HG02763 (cell line): ENCODE results near the gene TMEM182.

ENCODE experiments used
- ATAC-seq: cut with Tn5 transposase; IDR thresholded peaks from one replicate; pipeline ENCODE4 v1.9.1; 2021; ENCODE audit warnings: mild to moderate bottlenecking, moderate library complexity; ENCODE audit not compliant: unreplicated experiment

TMEM182 gene

GRCh38 chr2:102798181-102798580 is 36.4 kb downstream of the TMEM182 start:
- ATAC-seq: no peak

DNA sequence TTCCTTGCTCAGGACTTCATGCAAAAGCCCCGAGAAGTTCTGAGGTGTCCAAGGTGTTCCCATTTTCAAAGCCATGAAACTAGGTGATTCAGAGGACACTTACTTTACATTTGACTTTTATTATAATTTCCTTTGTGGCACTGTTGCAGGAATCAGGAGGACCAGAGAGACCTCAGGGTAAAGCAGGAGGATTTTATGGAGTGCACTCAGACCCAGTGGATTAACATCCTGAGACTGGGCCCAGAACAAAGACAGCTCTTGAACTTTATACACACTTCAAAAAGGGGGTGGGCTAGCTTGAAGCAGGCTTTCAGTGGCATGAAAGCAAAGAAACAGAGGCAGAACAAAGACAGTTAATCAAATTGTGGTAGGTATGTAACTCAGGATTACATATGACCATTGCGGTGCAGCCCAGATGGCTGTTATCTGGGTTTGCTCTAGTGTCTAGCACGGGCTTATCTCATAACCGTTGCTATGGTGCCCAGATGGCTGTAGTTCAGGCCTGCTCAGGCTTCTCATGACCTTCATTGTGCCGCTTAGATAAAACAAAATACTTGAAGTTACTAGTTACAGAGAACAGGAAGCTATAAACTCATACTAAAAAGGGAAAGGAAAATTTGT is 39.4 kb downstream of the TMEM182 start:
- ATAC-seq: no peak

GRCh38 chr2:102801858-102802699 is 40.2 kb downstream of the TMEM182 start:
- ATAC-seq: no peak

DNA sequence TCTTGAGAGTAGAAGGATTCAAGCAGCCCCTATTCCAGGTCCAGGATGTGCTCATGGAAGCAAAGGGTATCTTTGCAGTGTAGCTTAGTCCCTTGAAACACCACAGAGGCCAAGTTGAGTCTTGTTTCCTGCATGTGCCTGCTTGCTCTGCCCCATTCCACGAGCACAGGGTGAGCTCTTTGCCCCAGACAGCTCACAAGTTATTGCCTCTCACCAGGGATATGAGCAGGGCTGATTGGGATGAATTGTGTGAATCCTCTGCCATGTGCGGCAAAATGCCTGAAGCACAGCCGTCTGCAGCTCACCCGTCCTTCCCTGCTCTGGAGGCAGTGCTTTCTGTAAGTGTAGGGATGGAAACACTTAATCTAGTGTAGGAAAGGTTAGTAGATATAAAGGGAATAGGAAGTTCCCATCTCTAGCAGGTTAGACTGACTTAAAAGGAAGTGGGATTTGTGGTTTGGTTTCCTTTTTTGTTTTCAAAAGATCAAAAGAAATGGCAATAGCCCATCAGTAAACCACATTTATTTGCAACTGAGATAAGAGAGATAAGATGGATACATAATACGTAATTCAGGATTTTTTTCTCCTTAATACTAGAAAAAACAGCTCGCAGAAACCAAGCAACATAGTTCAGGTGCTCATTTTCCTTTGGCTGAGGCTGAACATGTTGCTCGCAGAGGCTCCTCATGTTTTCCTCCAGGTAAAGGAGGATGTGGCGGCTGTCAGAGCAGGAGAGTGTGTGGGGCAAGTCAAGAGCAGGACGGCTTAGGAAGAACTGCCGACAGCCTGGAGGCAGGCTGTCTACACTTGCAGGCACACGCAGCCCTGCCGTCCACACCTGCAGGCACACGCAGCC is 41.4 kb downstream of the TMEM182 start:
- ATAC-seq: no peak

DNA sequence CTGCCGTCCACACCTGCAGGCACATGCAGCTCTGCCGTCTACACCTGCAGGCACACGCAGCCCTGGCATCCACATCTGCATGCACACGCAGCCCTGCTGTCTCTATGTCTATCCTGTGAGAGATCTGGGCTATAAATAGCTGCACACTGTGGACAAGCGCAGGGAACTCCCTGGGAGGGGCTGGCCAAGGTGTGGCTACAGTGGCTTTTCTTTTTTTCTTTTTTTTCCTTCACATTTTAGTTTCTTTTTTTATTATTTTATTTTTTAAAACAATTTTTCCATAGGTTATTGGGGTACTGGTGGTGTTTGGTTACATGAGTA is 42.0 kb downstream of the TMEM182 start:
- ATAC-seq: no peak

- peak; percentile 83 for ATAC-seq
These were observed 44.5 kb downstream of the TMEM182 start for GRCh38 chr2:102806250-102806837.

DNA sequence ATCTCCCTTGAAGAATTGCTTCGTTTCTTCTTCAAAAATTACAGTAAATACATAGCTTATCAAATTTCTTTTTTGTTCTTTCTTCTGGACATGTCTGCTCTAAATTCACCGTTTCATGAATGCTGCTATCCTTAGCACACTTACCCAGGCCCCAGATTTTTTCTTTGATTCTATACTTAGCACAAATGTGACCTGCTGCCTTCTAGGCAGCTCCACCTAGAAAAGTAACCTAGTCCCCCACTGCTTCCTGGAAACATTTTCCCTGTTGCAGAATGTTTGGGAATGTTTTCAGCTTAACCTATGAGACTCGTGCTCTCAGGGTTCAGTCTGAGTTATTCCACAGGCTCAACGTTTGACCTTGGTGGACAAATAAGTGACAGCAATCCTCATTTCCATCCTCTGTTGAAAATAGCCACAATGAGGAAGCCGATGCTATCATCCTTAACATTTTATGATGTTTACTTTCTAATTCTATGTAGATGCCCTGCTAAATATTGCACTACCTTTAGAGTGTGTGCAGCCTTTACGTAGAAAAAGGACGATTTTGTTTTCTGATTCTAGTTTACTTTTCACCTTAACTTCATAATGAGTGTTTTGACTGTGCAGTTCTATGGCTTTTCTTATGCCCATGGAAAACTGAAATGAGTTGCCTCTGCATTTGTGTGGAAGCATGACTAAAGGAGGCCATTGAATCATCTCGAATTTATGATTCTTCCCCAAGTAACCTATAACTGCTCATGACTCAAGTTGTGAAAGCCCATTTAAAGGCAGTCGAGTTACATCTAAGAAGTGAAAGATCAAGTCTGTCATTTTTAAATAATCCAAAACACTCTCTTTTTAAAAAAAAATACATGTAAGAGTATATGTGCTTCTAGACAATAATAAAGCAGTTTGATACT is 47.7 kb downstream of the TMEM182 start:
- ATAC-seq: no peak

GRCh38 chr2:102815285-102815684 is 53.5 kb downstream of the TMEM182 start:
- ATAC-seq: no peak

DNA sequence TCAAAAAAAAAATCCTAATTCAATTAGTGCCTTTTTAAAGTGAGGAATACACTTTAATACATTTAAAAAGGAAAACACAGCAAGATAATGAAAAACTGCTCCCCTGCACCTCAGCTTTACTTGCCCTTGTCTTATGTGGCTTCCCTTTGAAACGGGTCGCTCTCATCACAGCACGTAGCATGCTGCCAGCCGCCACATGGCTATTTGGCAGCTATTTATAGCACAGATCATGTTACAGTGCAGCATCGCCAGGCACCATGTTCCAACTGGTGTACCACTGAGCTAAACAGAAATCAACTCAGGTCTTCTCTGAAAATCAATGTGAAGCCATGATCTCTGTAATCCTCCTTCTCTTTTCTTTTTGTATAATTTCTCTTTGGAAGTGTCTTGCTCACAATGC is 65.1 kb downstream of the TMEM182 start:
- ATAC-seq: no peak

DNA sequence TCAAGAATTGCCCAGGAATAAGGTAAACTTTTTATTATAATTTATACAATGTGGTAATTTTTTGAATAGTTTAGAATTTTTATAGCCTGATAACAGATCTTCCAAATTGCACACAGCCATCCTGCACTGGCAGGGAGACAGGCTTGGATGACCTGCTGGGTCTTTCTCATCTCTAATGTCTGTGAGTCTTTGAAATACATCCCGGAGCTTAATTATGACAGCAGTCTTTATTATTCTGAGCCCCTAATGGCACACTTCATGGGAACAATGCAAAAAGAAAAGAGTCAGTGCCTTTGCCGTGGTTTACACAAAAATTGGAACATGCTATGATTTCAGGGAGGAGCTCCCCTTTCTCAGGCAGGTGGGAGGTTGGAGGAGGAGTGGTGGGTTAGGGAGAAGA is 71.0 kb downstream of the TMEM182 start:
- ATAC-seq: no peak

DNA sequence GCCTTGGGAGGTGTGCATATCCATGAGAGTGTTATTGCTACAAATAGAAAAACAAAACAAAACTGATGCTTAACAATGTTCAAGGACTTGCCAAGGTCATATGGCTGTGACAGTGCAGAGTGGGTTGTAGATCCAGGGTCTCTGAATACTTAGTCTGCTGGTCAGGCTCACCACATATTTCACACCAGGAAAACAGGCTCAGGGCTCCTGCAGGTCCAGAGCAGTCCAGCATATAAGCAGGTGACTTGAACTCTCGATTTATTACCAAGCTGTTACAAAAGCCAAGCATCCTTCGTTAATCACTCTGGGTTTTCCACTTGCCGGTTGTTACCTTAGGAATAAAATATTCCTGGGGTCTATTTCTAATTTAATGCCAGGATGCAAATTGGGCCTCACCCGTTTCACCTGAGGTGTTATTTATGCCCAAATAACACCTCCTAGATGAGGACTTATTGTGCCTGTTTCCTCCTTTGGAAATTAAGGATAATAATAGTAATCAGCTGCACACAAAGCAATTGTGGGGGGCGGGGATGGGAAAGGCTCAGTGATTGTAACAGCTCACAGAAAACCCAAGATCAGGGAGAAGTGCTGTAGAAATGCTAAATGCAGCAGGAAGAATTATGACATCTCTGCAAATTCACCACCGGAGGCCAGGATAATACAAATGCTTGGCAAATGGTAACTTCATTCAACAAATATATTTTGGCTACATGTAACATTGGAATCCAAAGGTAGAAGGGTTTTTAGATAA is 72.9 kb downstream of the TMEM182 start:
- ATAC-seq: no peak

- no peak for ATAC-seq
These were observed 75.9 kb downstream of the TMEM182 start for GRCh38 chr2:102837626-102838198.

- no peak for ATAC-seq
These were observed 78.0 kb downstream of the TMEM182 start for GRCh38 chr2:102839668-102840388.

DNA sequence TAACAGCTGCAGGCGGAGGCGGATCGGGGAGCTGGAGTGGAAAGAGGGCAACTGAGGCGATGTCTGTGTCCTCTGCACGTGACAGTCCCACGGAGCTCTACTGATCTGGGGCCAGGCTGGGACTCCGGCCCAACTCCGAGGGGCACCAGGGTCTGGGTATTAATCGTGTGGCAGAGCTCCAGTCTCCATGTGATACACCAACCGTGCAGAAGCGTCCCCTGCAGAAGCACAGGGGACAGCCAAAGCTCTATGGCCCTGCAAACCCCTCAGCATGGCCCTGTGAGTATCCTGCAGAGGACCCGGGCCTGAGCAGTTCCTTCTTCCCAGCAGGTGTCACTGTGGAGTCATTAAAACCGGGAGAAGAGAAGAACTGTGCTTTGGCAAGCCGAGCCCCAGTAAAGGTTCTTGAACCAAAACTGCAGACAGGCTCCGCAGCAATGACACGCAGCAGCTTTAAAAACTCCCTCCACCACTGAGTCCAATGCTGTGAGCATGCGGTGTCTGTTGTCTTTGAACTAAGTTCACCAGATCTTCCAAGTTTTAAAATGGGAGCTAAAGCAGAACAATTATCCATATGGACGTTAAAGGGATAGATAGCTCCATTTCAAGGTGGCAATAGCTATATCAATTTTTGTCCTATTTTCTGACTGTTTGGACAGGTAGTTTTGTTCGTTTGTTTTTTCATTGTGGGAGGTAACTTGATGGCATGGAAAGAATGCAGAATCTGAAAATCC is 79.4 kb downstream of the TMEM182 start:
- ATAC-seq: no peak

- no peak for ATAC-seq
These were observed 82.1 kb downstream of the TMEM182 start for GRCh38 chr2:102843764-102844443.

- no peak for ATAC-seq
These were observed 83.1 kb downstream of the TMEM182 start for GRCh38 chr2:102844911-102845310.

- no peak for ATAC-seq
These were observed 86.6 kb downstream of the TMEM182 start for GRCh38 chr2:102848366-102848839.
